H1 (cell line): Measurements from ENCODE around the gene RPS15. TPM values are rescaled to one million over a fixed set of nuclear protein-coding genes. Genes with fewer than 3 reads are reported as not detected.
A peak's percentile ranks its signal among the peaks of the same experiment; 100 is the strongest.

Experiments used
- CTCF ChIA-PET: fragments of 300-600 bp; sonication (Branson Sonifier 250); formaldehyde crosslinking; loops from one replicate; lab custom pipeline; 2021; ENCODE audit not compliant: partially characterized antibody; lab: Charles Lee
- POLR2A ChIA-PET: fragments of 300-600 bp; sonication (Branson Sonifier 250); formaldehyde crosslinking; loops from one replicate; lab custom pipeline; 2021; ENCODE audit warnings: inconsistent platforms; ENCODE audit not compliant: partially characterized antibody; lab: Charles Lee
- DNase-seq, 2 experiments: peaks; one replicate each; pipeline versions ENCODE4 v3.0.0 to v3.0.0-alpha.2; 2010 to 2022; ENCODE audit warnings: low spot score in 2 of 2, low read depth in 1 of 2, mixed read lengths in 1 of 2
- FAIRE-seq: peaks from 2 replicates; lab custom pipeline; 2011; peaks lifted over from hg19 to GRCh38; lab: Jason Lieb, UNC
- H2AFZ ChIP-seq: 2 replicates; pipeline ENCODE4 v1.8.1; 2012; ENCODE audit warnings: low read length, inconsistent platforms
- H2AK5ac ChIP-seq: 2 replicates; pipeline ENCODE4 v1.6.1; 2013; ENCODE audit warnings: low read depth, low read length
- H2BK120ac ChIP-seq: replicated peaks from 2 replicates; pipeline ENCODE3; 2013; ENCODE audit warnings: low read depth, low read length, inconsistent platforms
- H2BK12ac ChIP-seq: 2 replicates; pipeline ENCODE4 v1.6.1; 2013; ENCODE audit warnings: low read depth, low read length
- H2BK15ac ChIP-seq: 2 replicates; pipeline ENCODE4 v1.6.1; 2013; ENCODE audit warnings: low read length
- H2BK20ac ChIP-seq: 2 replicates; pipeline ENCODE4 v1.6.1; 2013; ENCODE audit warnings: low read length
- H2BK5ac ChIP-seq: 2 replicates; pipeline ENCODE4 v1.6.1; 2013; ENCODE audit warnings: low read depth, low read length
- H3K14ac ChIP-seq: 2 replicates; pipeline ENCODE4 v1.6.1; 2013; ENCODE audit warnings: inconsistent platforms; ENCODE audit not compliant: insufficient read length
- H3K18ac ChIP-seq: 2 replicates; pipeline ENCODE4 v1.6.1; 2013; ENCODE audit warnings: low read length; ENCODE audit errors: extremely low read depth
- H3K23ac ChIP-seq: 2 replicates; pipeline ENCODE4 v1.6.1; 2013; ENCODE audit warnings: inconsistent platforms; ENCODE audit not compliant: insufficient read length
- H3K23me2 ChIP-seq: 2 replicates; pipeline ENCODE4 v1.6.1; 2013; ENCODE audit warnings: low read depth, low read length
- H3K27ac ChIP-seq: 2 replicates; pipeline ENCODE4 v1.6.1; 2011; ENCODE audit warnings: low read depth, low read length, inconsistent platforms
- H3K27me3 ChIP-seq, 4 experiments: replicated peaks in 1 of 4; 1 replicate in 1 of 4; 2 replicates in 3 of 4; pipeline versions ENCODE4 v1.6.1 to v1.8.1; 2011 to 2013; ENCODE audit warnings: low read length in 3 of 4, mild to moderate bottlenecking in 3 of 4, inconsistent platforms in 2 of 4, mixed read lengths in 2 of 4, moderate library complexity in 1 of 4; ENCODE audit not compliant: control insufficient read depth in 3 of 4, insufficient read depth in 3 of 4; ENCODE audit errors: extremely low read depth in 1 of 4
- H3K36me3 ChIP-seq, 4 experiments: 2 replicates each; pipeline versions ENCODE4 v1.6.1 to v1.8.1; 2011 to 2013; ENCODE audit warnings: mild to moderate bottlenecking in 4 of 4, low read length in 3 of 4, moderate library complexity in 2 of 4, control low read depth in 1 of 4, inconsistent platforms in 1 of 4; ENCODE audit not compliant: insufficient read depth in 4 of 4, control insufficient read depth in 2 of 4
- H3K4ac ChIP-seq: replicated peaks from 2 replicates; pipeline ENCODE3; 2013; ENCODE audit warnings: low read length, low read depth, mixed read lengths, inconsistent platforms; ENCODE audit not compliant: insufficient read length
- H3K4me1 ChIP-seq, 4 experiments: replicated peaks in 1 of 4; 1 replicate in 1 of 4; 2 replicates in 3 of 4; pipeline versions ENCODE4 v1.6.1 to v1.8.1; 2011 to 2013; ENCODE audit warnings: low read length in 3 of 4, inconsistent platforms in 2 of 4, mixed read lengths in 1 of 4; ENCODE audit not compliant: insufficient read depth in 4 of 4, control insufficient read depth in 3 of 4
- H3K4me2 ChIP-seq, 2 experiments: 2 replicates each; pipeline versions ENCODE4 v1.6.1 to v1.8.1; 2011 to 2013; ENCODE audit warnings: low read depth in 2 of 2, low read length in 2 of 2, control low read depth in 1 of 2, inconsistent platforms in 1 of 2, mild to moderate bottlenecking in 1 of 2; ENCODE audit not compliant: insufficient read depth in 1 of 2
- H3K4me3 ChIP-seq, 4 experiments: fragments of 200-600, 300-600 bp in 1 of 4; sonication (generic), shearing (Covaris generic), sonication (Bioruptor Twin) in 1 of 4; 2 replicates each; pipeline versions ENCODE4 v1.5.1 to v1.8.1; 2011 to 2016; ENCODE audit warnings: low read length in 4 of 4, low read depth in 3 of 4, control low read depth in 2 of 4, inconsistent platforms in 2 of 4, mild to moderate bottlenecking in 2 of 4, mixed read lengths in 1 of 4, moderate library complexity in 1 of 4; ENCODE audit not compliant: insufficient read depth in 2 of 4; ENCODE audit errors: extremely low read depth in 1 of 4
- H3K56ac ChIP-seq: replicated peaks from 2 replicates; pipeline ENCODE3; 2013; ENCODE audit warnings: low read depth, mild to moderate bottlenecking, mixed read lengths, low read length, inconsistent platforms; ENCODE audit not compliant: insufficient read length
- H3K79me1 ChIP-seq: 2 replicates; pipeline ENCODE4 v1.6.1; 2013; ENCODE audit warnings: low read depth, low read length, control low read depth
- H3K79me2 ChIP-seq, 2 experiments: 2 replicates each; pipeline versions ENCODE4 v1.6.1 to v1.8.1; 2012 to 2013; ENCODE audit warnings: low read length in 2 of 2, mild to moderate bottlenecking in 2 of 2, inconsistent platforms in 1 of 2; ENCODE audit not compliant: insufficient read depth in 2 of 2, control insufficient read depth in 1 of 2
- H3K9ac ChIP-seq, 4 experiments: replicated peaks in 1 of 4; 1 replicate in 1 of 4; 2 replicates in 3 of 4; pipeline versions ENCODE4 v1.6.1 to v1.8.1; 2011 to 2013; ENCODE audit warnings: low read depth in 3 of 4, low read length in 3 of 4, control low read depth in 2 of 4, mild to moderate bottlenecking in 2 of 4, moderate library complexity in 2 of 4, inconsistent platforms in 1 of 4; ENCODE audit errors: extremely low read depth in 1 of 4
- H3K9me3 ChIP-seq, 2 experiments: 2 replicates each; pipeline versions ENCODE4 v1.6.1 to v1.8.1; 2012 to 2013; ENCODE audit warnings: mild to moderate bottlenecking in 2 of 2, moderate library complexity in 2 of 2, control low read depth in 1 of 2, inconsistent platforms in 1 of 2, low read depth in 1 of 2, low read length in 1 of 2, mixed read lengths in 1 of 2; ENCODE audit not compliant: insufficient read depth in 2 of 2
- H4K20me1 ChIP-seq, 2 experiments: replicated peaks in 1 of 2; 2 replicates each; pipeline versions ENCODE3 to v1.8.1; 2011 to 2013; ENCODE audit warnings: inconsistent platforms in 2 of 2, low read length in 2 of 2, mild to moderate bottlenecking in 1 of 2; ENCODE audit not compliant: insufficient read depth in 2 of 2, control insufficient read depth in 1 of 2
- H4K5ac ChIP-seq: 2 replicates; pipeline ENCODE4 v1.6.1; 2013; ENCODE audit warnings: low read length, low read depth, mixed read lengths, inconsistent platforms; ENCODE audit not compliant: insufficient read length
- H4K8ac ChIP-seq: 2 replicates; pipeline ENCODE4 v1.8.0; 2013; ENCODE audit warnings: mild to moderate bottlenecking, moderate library complexity, low read length, inconsistent platforms; ENCODE audit not compliant: insufficient read depth; ENCODE audit errors: extremely low read depth
- H4K91ac ChIP-seq: replicated peaks from 2 replicates; pipeline ENCODE3; 2013; ENCODE audit warnings: low read length, mixed read lengths, inconsistent platforms; ENCODE audit not compliant: insufficient read length
- ASH2L ChIP-seq: fragments of 200-600, 300-600 bp; sonication (generic); IDR thresholded peaks from one replicate; pipeline ENCODE4 v1.7.1; 2017; ENCODE audit warnings: low read length
- POLR2AphosphoS5 ChIP-seq: IDR thresholded peaks from 2 replicates; pipeline ENCODE4 v1.6.1; 2011; ENCODE audit warnings: low read depth, low read length
- WGBS, 2 experiments: shearing (Covaris generic) in 1 of 2; methylation state at CpG; one replicate each; pipeline versions ENCODE4 v1.1.6 to v1.1.7; 2013 to 2015; ENCODE audit warnings: low lambda C conversion rate in 2 of 2, mixed read lengths in 2 of 2, inconsistent platforms in 1 of 2, low coverage in 1 of 2, missing lambda C conversion rate in 1 of 2; ENCODE audit not compliant: insufficient replicate concordance in 2 of 2, insufficient coverage in 1 of 2, insufficient read length in 1 of 2; ENCODE audit errors: extremely low coverage in 1 of 2, missing lambda C conversion rate in 1 of 2; 5-methylcytosine and 5-hydroxymethylcytosine counted together
- polyA plus RNA-seq, 7 experiments: library from polyadenylated mRNA; depleted of rRNA in 3 of 7; stranded (reverse) in 5 of 7; unstranded in 2 of 7; fragments of >200 nt in 5 of 7; fragments of 200-250 nt in 2 of 7; gene quantifications; 1 replicate in 5 of 7; 2 replicates in 1 of 7; 4 replicates in 1 of 7; pipeline versions ENCODE4 v1.2.1 to v1.2.3, GENCODE V29; 2011 to 2013; ENCODE audit warnings: missing spikeins in 2 of 7, mixed read lengths in 2 of 7
- total RNA-seq: library from RNA; stranded (reverse); fragmentation: NEBNext Ultra II Directional; extraction: Animal tissue kit (Norgen Biotek cat#: 25700); gene quantifications from 2 replicates; pipeline ENCODE4 v1.2.1, GENCODE V29; 2021

RPS15 gene
- total and polyA plus RNA-seq, 2 of the 8 experiments (the other 6 are each of a cell fraction or from before 2014, with no cell fraction given): 1,562 to 3,890 TPM

- WGBS, 2 experiments: 91% methylated on average over 9 of the region's 9 CpGs; no CpG with 5 or more reads in 1 of the 2 experiments
- H2BK15ac ChIP-seq: no peak overlapping the region
- no peak overlapping the region for H3K9ac ChIP-seq
- H4K8ac ChIP-seq: no peak overlapping the region
- no peak overlapping the region for H2BK120ac ChIP-seq
- no peaks in the 10 kb centered on the region for H3K9me3 ChIP-seq
- POLR2A ChIA-PET: interaction anchor here (0.6 to 7.6 kb wide), 17 partner anchors 12 to 254 kb away, joined by 3 to 109 read pairs (median 4); partner anchors contain the start of gene APC2
- no peak overlapping the region for H3K23ac ChIP-seq
- H3K14ac ChIP-seq: no peak overlapping the region
- no peak for FAIRE-seq
- peaks cover 26 to 37% (median 29%) of the 10 kb centered on the region in 4 experiments for H3K36me3 ChIP-seq
- H4K5ac ChIP-seq: no peak overlapping the region
- peaks cover 2 to 24% of the 10 kb centered on the region in 2 experiments; a peak in 3 of 4 replicates for H3K79me2 ChIP-seq
- peaks cover 0 to 3% (median 3%) of the 10 kb centered on the region in 4 experiments; a peak in 3 of 7 replicates for H3K27me3 ChIP-seq
- no peak overlapping the region for H3K4me3 ChIP-seq
- peaks cover 3% of the 10 kb centered on the region; the same call in 1 of the 2 replicates for H3K23me2 ChIP-seq
- no peak overlapping the region for H2BK20ac ChIP-seq
- no peak overlapping the region for H3K4ac ChIP-seq
- no peak for TF ChIP-seq ASH2L
- peak; percentile 48; the same call in 1 of the 2 replicates for TF ChIP-seq POLR2AphosphoS5
- no peak overlapping the region for H4K91ac ChIP-seq
- 0 out of 2 replicates have a peak overlapping the region, but pooled peaks have one; percentile 9 for H2BK5ac ChIP-seq
- H3K79me1 ChIP-seq: peaks cover 4% of the 10 kb centered on the region
- no peak overlapping the region for H2AFZ ChIP-seq
- CTCF ChIA-PET: interaction anchor here (0.9 to 5.6 kb wide), 3 partner anchors 14 to 160 kb away, joined by 3 to 54 read pairs (median 3); no protein-coding TSS in a partner anchor
- no peak overlapping the region; the same call in 1 of the 2 replicates for H3K18ac ChIP-seq
- H3K27ac ChIP-seq: no peak overlapping the region
- no peak overlapping the region for H3K4me2 ChIP-seq
- H3K56ac ChIP-seq: no peak overlapping the region
- H4K20me1 ChIP-seq: peaks cover 19 to 23% of the 10 kb centered on the region in 2 experiments
- H2BK12ac ChIP-seq: no peak overlapping the region
- peaks cover 0 to 11% (median 4%) of the 10 kb centered on the region in 4 experiments; a peak in 5 of 7 replicates for H3K4me1 ChIP-seq
- DNase-seq: no peak
- H2AK5ac ChIP-seq: no peak overlapping the region
These were observed 2.8 kb downstream of the RPS15 start for GRCh38 chr19:1441022-1441426.
